GM12878 (cell line): Measurements from ENCODE around the gene TCF12. TPM values are rescaled to one million over a fixed set of nuclear protein-coding genes. Genes with fewer than 3 reads are reported as not detected.

Source experiments
- ATAC-seq: fragments of 200-7000 bp; cut with Tn5 transposase; 3 replicates; pipeline ENCODE4 v1.9.1; 2020; ENCODE audit warnings: mild to moderate bottlenecking, moderate library complexity
- BruUV-seq: library from RNA; stranded (reverse); fragments of 400-500 nt; replicated peaks from 2 replicates; lab custom pipeline; 2021; lab: Mats Ljungman, UMichigan
- CTCF ChIA-PET: fragments of 300-600 bp; sonication (Branson Sonifier 250); formaldehyde crosslinking; extraction: SDS; loops from one replicate; lab custom pipeline; 2021; ENCODE audit warnings: inconsistent platforms; lab: Yijun Ruan, JAX
- POLR2A ChIA-PET: fragments of 350-600 bp; formaldehyde crosslinking; extraction: SDS; loops from one replicate; lab custom pipeline; 2021; ENCODE audit warnings: inconsistent platforms; lab: Charles Lee
- RAD21 ChIA-PET: fragments of 300-600 bp; sonication (Branson Sonifier 250); formaldehyde crosslinking; loops from one replicate; lab custom pipeline; 2023; ENCODE audit warnings: antibody characterized with exemption; ENCODE audit not compliant: unreplicated experiment; lab: Charles Lee
- SMC1A ChIA-PET: fragments of 300-600 bp; sonication (Branson Sonifier 250); formaldehyde crosslinking; loops from one replicate; lab custom pipeline; 2023; ENCODE audit not compliant: unreplicated experiment, uncharacterized antibody; lab: Charles Lee
- DNase-seq: peaks from one replicate; pipeline ENCODE4 v3.0.0-alpha.2; 2011; ENCODE audit warnings: low read depth, low spot score
- FAIRE-seq: peaks from 3 replicates; lab custom pipeline; 2011; peaks lifted over from hg19 to GRCh38; lab: Jason Lieb, UNC
- H2AFZ ChIP-seq: 2 replicates; pipeline ENCODE4 v1.6.0; 2011; ENCODE audit warnings: low read depth, low read length, control low read depth; ENCODE audit not compliant: control insufficient read depth
- H3K27ac ChIP-seq: 2 replicates; pipeline ENCODE4 v1.5.1; 2011; ENCODE audit warnings: control low read depth; ENCODE audit not compliant: control insufficient read depth, insufficient read depth
- H3K27me3 ChIP-seq, 2 experiments: replicated peaks in 1 of 2; 2 replicates each; pipeline versions ENCODE4 v1.6.0 to v1.6.1; 2011; ENCODE audit warnings: low read length in 1 of 2; ENCODE audit not compliant: control insufficient read depth in 2 of 2, insufficient read depth in 2 of 2
- H3K36me3 ChIP-seq, 2 experiments: 2 replicates each; pipeline ENCODE4 v1.5.1; 2011; ENCODE audit warnings: low read length in 1 of 2; ENCODE audit not compliant: control insufficient read depth in 2 of 2, insufficient read depth in 2 of 2
- H3K4me1 ChIP-seq: 2 replicates; pipeline ENCODE4 v1.6.1; 2011; ENCODE audit warnings: mild to moderate bottlenecking, low read length, moderate library complexity, mixed read lengths; ENCODE audit not compliant: control insufficient read depth, insufficient read depth
- H3K4me2 ChIP-seq: 2 replicates; pipeline ENCODE4 v1.6.0; 2011; ENCODE audit warnings: control low read depth; ENCODE audit not compliant: control insufficient read depth, insufficient read depth
- H3K4me3 ChIP-seq: fragments of 200-600 bp; sonication (generic); 2 replicates; pipeline ENCODE4 v1.5.1; 2016
- H3K79me2 ChIP-seq: 2 replicates; pipeline ENCODE4 v1.6.0; 2011; ENCODE audit warnings: low read length; ENCODE audit not compliant: control insufficient read depth, insufficient read depth
- H3K9ac ChIP-seq: 2 replicates; pipeline ENCODE4 v1.8.0; 2011; ENCODE audit warnings: low read length, control low read depth, mixed read lengths; ENCODE audit not compliant: control insufficient read depth, insufficient read depth
- H3K9me3 ChIP-seq: replicated peaks from 3 replicates; pipeline ENCODE4 v1.5.1; 2011; ENCODE audit warnings: mild to moderate bottlenecking, low read length; ENCODE audit not compliant: control insufficient read depth, insufficient read depth
- H4K20me1 ChIP-seq: 2 replicates; pipeline ENCODE4 v1.6.0; 2011; ENCODE audit not compliant: control insufficient read depth, insufficient read depth
- ATF3 ChIP-seq: IDR thresholded peaks from 2 replicates; pipeline ENCODE4 v1.6.1; 2011; ENCODE audit warnings: low read depth, mild to moderate bottlenecking, low read length, moderate library complexity, borderline replicate concordance; ENCODE audit errors: extremely low read depth
- CREB1 ChIP-seq: IDR thresholded peaks from 2 replicates; pipeline ENCODE4 v1.6.1; 2012; ENCODE audit warnings: low read depth, mild to moderate bottlenecking, inconsistent platforms
- CTCF ChIP-seq, 3 experiments: IDR thresholded peaks in 2 of 3; conservative IDR thresholded peaks in 1 of 3; 2 replicates each; pipeline ENCODE4 v1.5.1; 2011; ENCODE audit warnings: low read depth in 3 of 3, low read length in 3 of 3, mild to moderate bottlenecking in 3 of 3, control low read depth in 2 of 3, moderate library complexity in 2 of 3, inconsistent platforms in 1 of 3, mixed read lengths in 1 of 3; ENCODE audit not compliant: control insufficient read depth in 2 of 3, insufficient read depth in 1 of 3; ENCODE audit errors: extremely low read depth in 1 of 3
- HDAC2 ChIP-seq: fragments of 200-600 bp; sonication (generic); IDR thresholded peaks from 2 replicates; pipeline ENCODE4 v1.6.1; 2017
- JUND ChIP-seq: IDR thresholded peaks from 2 replicates; pipeline ENCODE4 v1.6.1; 2012; ENCODE audit warnings: low read depth, mild to moderate bottlenecking, low read length, improper control_type of control experiment, moderate library complexity
- KDM1A ChIP-seq: fragments of 200-600 bp; sonication (generic); IDR thresholded peaks from 2 replicates; pipeline ENCODE4 v1.6.1; 2016; ENCODE audit warnings: borderline replicate concordance
- NBN ChIP-seq: fragments of 450-650 bp; IDR thresholded peaks from 2 replicates; pipeline ENCODE4 v1.6.1; 2016
- POLR2AphosphoS5 ChIP-seq: IDR thresholded peaks from 2 replicates; pipeline ENCODE4 v1.6.1; 2011; ENCODE audit warnings: mild to moderate bottlenecking, low read length, inconsistent platforms
- RBBP5 ChIP-seq: fragments of 200-600 bp; sonication (generic); conservative IDR thresholded peaks from 2 replicates; pipeline ENCODE4 v1.6.1; 2016
- USF1 ChIP-seq: IDR thresholded peaks from 2 replicates; pipeline ENCODE4 v1.6.1; 2011; ENCODE audit warnings: borderline replicate concordance, low read depth, mild to moderate bottlenecking, moderate library complexity, mixed read lengths, low read length; ENCODE audit not compliant: insufficient read depth; ENCODE audit errors: extremely low read length
- ZNF217 ChIP-seq: fragments of 450-650 bp; IDR thresholded peaks from 2 replicates; pipeline ENCODE4 v1.6.1; 2017; ENCODE audit warnings: antibody characterized with exemption, mild to moderate bottlenecking
- WGBS: methylation state at CpG from one replicate; pipeline ENCODE4 v1.1.6; 2016; ENCODE audit warnings: low lambda C conversion rate; ENCODE audit not compliant: insufficient replicate concordance, insufficient coverage; ENCODE audit errors: missing lambda C conversion rate; 5-methylcytosine and 5-hydroxymethylcytosine counted together
- in situ Hi-C: fragments of 300-500 bp; cut with MboI; formaldehyde crosslinking; loops from 9 replicates; pipeline ENCODE4 v1.14.3; 2018; ENCODE audit warnings: mixed read lengths
- intact Hi-C: fragments of 100-400 bp; cut with micrococcal nuclease; formaldehyde crosslinking; loops from one replicate; pipeline ENCODE4 v1.14.2; 2022; ENCODE audit not compliant: unreplicated experiment
- polyA plus RNA-seq, 11 experiments: library from polyadenylated mRNA; depleted of rRNA in 4 of 11; unstranded in 6 of 11; stranded (reverse) in 5 of 11; fragments of >200 nt; fragmentation: Nextera tagmentation in 4 of 11; fragmentation: Illumina TruSeq in 1 of 11; extraction: Ambion mirVana in 4 of 11; extraction: Trizol in 1 of 11; gene quantifications; 1 replicate in 1 of 11; 2 replicates in 10 of 11; pipeline versions ENCODE4 v1.2.1 to v1.2.3, GENCODE V29; 2011 to 2016; ENCODE audit warnings: inconsistent platforms in 2 of 11, missing spikeins in 2 of 11, low read depth in 1 of 11
- total RNA-seq, 4 experiments: library from RNA; depleted of rRNA in 3 of 4; stranded (reverse); fragments of >200 nt in 3 of 4; fragmentation: Illumina TruSeq in 1 of 4; extraction: Trizol in 1 of 4; gene quantifications; 2 replicates each; pipeline versions ENCODE4 v1.2.1 to v1.2.3, GENCODE V29; 2013 to 2021

Gene TCF12
- total and polyA plus RNA-seq, 10 of the 15 experiments (the other 5 are each of a cell fraction or from before 2014, with no cell fraction given), result 8.2 to 70.9 (median 49.5) TPM

GRCh38 chr15:57245714-57246113, 327.3 kb downstream of the TCF12 start:
- no TSS peak for BruUV-seq
- intact Hi-C loops (no loop called here), in situ Hi-C loops (no loop called here)
- POLR2A ChIA-PET, result interaction anchor here (0.6 to 1.0 kb wide), 2 partner anchors 37 to 141 kb away, joined by 3 to 6 read pairs; no protein-coding TSS in a partner anchor
- Histone ChIP-seq H3K36me3 (peaks cover 4 to 7% of the 10 kb centered on the region in 2 experiments), H3K4me3 (no peak overlapping the region), H4K20me1 (no peaks in the 10 kb centered on the region), H3K9me3 (no peaks in the 10 kb centered on the region), H3K9ac (no peak overlapping the region), H3K27me3 (no peaks in the 10 kb centered on the region), H2AFZ (no peak overlapping the region), H3K4me1 (no peaks in the 10 kb centered on the region), H3K4me2 (no peak overlapping the region), H3K79me2 (no peaks in the 10 kb centered on the region), H3K27ac (no peak overlapping the region)
- ATAC-seq (no peak), DNase-seq (no peak), FAIRE-seq (no peak)
- TF ChIP-seq NBN, result no peak
- no peak for TF ChIP-seq RBBP5
- WGBS, result 96% methylated on average over 1 of the region's 1 CpG
- RAD21 ChIA-PET, result interaction anchor here (2.1 kb wide), 1 partner anchor 61 kb away, joined by 6 read pairs; no protein-coding TSS in a partner anchor
- CTCF ChIA-PET, result interaction anchor here (0.5 to 1.8 kb wide), 2 partner anchors 14 to 30 kb away, joined by 3 to 7 read pairs; no protein-coding TSS in a partner anchor
- SMC1A ChIA-PET, result interaction anchor here (0.6 to 1.7 kb wide), 3 partner anchors 14 to 92 kb away, joined by 3 to 7 read pairs (median 4); no protein-coding TSS in a partner anchor

GRCh38 chr15:57248074-57248473, 329.6 kb downstream of the TCF12 start:
- H3K4me3 ChIP-seq, result no peak overlapping the region
- no peaks in the 10 kb centered on the region for H3K27me3 ChIP-seq
- 93% methylated on average over 1 of the region's 1 CpG for WGBS
- no peak overlapping the region for H3K4me2 ChIP-seq
- ChIA-PET RAD21 (no interaction called here), CTCF (no interaction called here), SMC1A (interaction anchor here (1.8 kb wide), 1 partner anchor 15 kb away, joined by 6 read pairs; no protein-coding TSS in a partner anchor), POLR2A (no interaction called here)
- no peaks in the 10 kb centered on the region for H3K4me1 ChIP-seq
- ATAC-seq, result no peak
- H3K36me3 ChIP-seq, result peaks cover 4 to 8% of the 10 kb centered on the region in 2 experiments
- intact Hi-C loops (no loop called here), in situ Hi-C loops (no loop called here)
- H2AFZ ChIP-seq, result no peak overlapping the region
- H3K79me2 ChIP-seq, result no peaks in the 10 kb centered on the region
- no peaks in the 10 kb centered on the region for H3K9me3 ChIP-seq
- H4K20me1 ChIP-seq, result no peaks in the 10 kb centered on the region
- DNase-seq, result no peak
- H3K27ac ChIP-seq, result no peak overlapping the region
- no TSS peak for BruUV-seq
- no peak for FAIRE-seq
- no peak overlapping the region for H3K9ac ChIP-seq
- no peak for TF ChIP-seq HDAC2
- TF ChIP-seq ATF3, result no peak
- no peak for TF ChIP-seq ZNF217
- no peak for TF ChIP-seq POLR2AphosphoS5
- no peak for TF ChIP-seq KDM1A
- TF ChIP-seq USF1, result no peak
- no peak for TF ChIP-seq CTCF (IDR thresholded peaks at IDR 0.05 in 2 of 3, conservative IDR thresholded peaks at IDR 0.05 in 1 of 3; ENCODE audit: control insufficient read depth in 2 of 3, extremely low read depth in 1 of 3, insufficient read depth in 1 of 3, low read depth in 3 of 3, low read length in 3 of 3)
- TF ChIP-seq JUND, result no peak
- TF ChIP-seq CREB1, result no peak
